Keratinocyte (primary cell): ENCODE results near the gene DIAPH2. TPM values are rescaled to one million over a fixed set of nuclear protein-coding genes. Genes with fewer than 3 reads are reported as not detected.

Experiments
- DNase-seq: peaks from one replicate; pipeline ENCODE4 v3.0.0-alpha.2; 2011; ENCODE audit warnings: low read depth, missing footprints, low spot score
- FAIRE-seq: peaks from 2 replicates; lab custom pipeline; 2011; peaks lifted over from hg19 to GRCh38; lab: Jason Lieb, UNC
- H2AFZ ChIP-seq: 2 replicates; pipeline ENCODE4 v1.6.0; 2012; ENCODE audit warnings: low read length, control low read depth, inconsistent platforms; ENCODE audit not compliant: control insufficient read depth
- H3K27ac ChIP-seq: 2 replicates; pipeline ENCODE4 v1.5.1; 2011; ENCODE audit warnings: low read length; ENCODE audit not compliant: control insufficient read depth, insufficient read depth
- H3K27me3 ChIP-seq: 3 replicates; pipeline ENCODE4 v1.6.0; 2011; ENCODE audit warnings: low read length; ENCODE audit not compliant: control insufficient read depth, insufficient read depth; ENCODE audit errors: extremely low read depth
- H3K36me3 ChIP-seq, 2 experiments: 2 replicates in 1 of 2; 3 replicates in 1 of 2; pipeline ENCODE4 v1.5.1; 2011; ENCODE audit warnings: low read length in 2 of 2, mild to moderate bottlenecking in 1 of 2; ENCODE audit not compliant: control insufficient read depth in 2 of 2, insufficient read depth in 2 of 2; ENCODE audit errors: extremely low read depth in 1 of 2
- H3K4me1 ChIP-seq: 3 replicates; pipeline ENCODE4 v1.5.1; 2011; ENCODE audit warnings: low read length; ENCODE audit not compliant: control insufficient read depth, insufficient read depth; ENCODE audit errors: extremely low read depth
- H3K4me2 ChIP-seq: 3 replicates; pipeline ENCODE4 v1.6.0; 2011; ENCODE audit warnings: low read depth, low read length; ENCODE audit not compliant: control insufficient read depth, insufficient read depth; ENCODE audit errors: extremely low read depth
- H3K4me3 ChIP-seq, 3 experiments: fragments of 200-600 bp in 1 of 3; sonication (generic) in 1 of 3; 2 replicates in 2 of 3; 3 replicates in 1 of 3; pipeline ENCODE4 v1.5.1; 2011 to 2016; ENCODE audit warnings: low read length in 3 of 3, mild to moderate bottlenecking in 3 of 3, control low read depth in 2 of 3, inconsistent platforms in 1 of 3, low read depth in 1 of 3, mixed read lengths in 1 of 3, mixed run types in 1 of 3, moderate library complexity in 1 of 3; ENCODE audit not compliant: control insufficient read depth in 2 of 3, insufficient read depth in 2 of 3; ENCODE audit errors: extremely low read depth in 1 of 3
- H3K79me2 ChIP-seq: 2 replicates; pipeline ENCODE4 v1.6.0; 2012; ENCODE audit warnings: low read length; ENCODE audit not compliant: control insufficient read depth, insufficient read depth
- H3K9ac ChIP-seq: 3 replicates; pipeline ENCODE4 v1.6.0; 2011; ENCODE audit warnings: low read length; ENCODE audit not compliant: control insufficient read depth, insufficient read depth; ENCODE audit errors: extremely low read depth
- H3K9me1 ChIP-seq: 3 replicates; pipeline ENCODE4 v1.6.0; 2011; ENCODE audit warnings: low read length; ENCODE audit not compliant: control insufficient read depth, insufficient read depth; ENCODE audit errors: extremely low read depth
- H3K9me3 ChIP-seq: 2 replicates; pipeline ENCODE4 v1.5.1; 2012; ENCODE audit warnings: low read depth, low read length; ENCODE audit not compliant: control insufficient read depth
- H4K20me1 ChIP-seq: 3 replicates; pipeline ENCODE4 v1.6.0; 2011; ENCODE audit warnings: low read length; ENCODE audit not compliant: control insufficient read depth, insufficient read depth; ENCODE audit errors: extremely low read depth
- EZH2 ChIP-seq: IDR thresholded peaks from one replicate; pipeline ENCODE4 v1.6.1; 2012; ENCODE audit warnings: inconsistent platforms, mild to moderate bottlenecking, low read length, moderate library complexity
- dilution Hi-C: fragments of 300-500 bp; cut with MboI; formaldehyde crosslinking; loops from one replicate; pipeline ENCODE4 v1.7.0; 2020; ENCODE audit warnings: low sequenced_read_pairs; ENCODE audit not compliant: extremely low pct_ligation_motif_present
- polyA plus RNA-seq, 5 experiments: library from polyadenylated mRNA; depleted of rRNA in 3 of 5; stranded (reverse) in 3 of 5; stranded (forward) in 1 of 5; unstranded in 1 of 5; fragments of >200 nt; gene quantifications; 1 replicate in 1 of 5; 2 replicates in 3 of 5; 3 replicates in 1 of 5; pipeline versions ENCODE4 v1.2.1 to v1.2.3, GENCODE V29; 2011 to 2012; ENCODE audit warnings: missing spikeins in 2 of 5, low read depth in 1 of 5, low replicate concordance in 1 of 5
- TF ChIP-seq, protein P1 (sequence below), 3 experiments: IDR thresholded peaks in 1 of 3; conservative IDR thresholded peaks in 1 of 3; optimal IDR thresholded peaks in 1 of 3; 2 replicates in 2 of 3; 3 replicates in 1 of 3; pipeline versions ENCODE3 to v1.5.1; 2011; ENCODE audit warnings: low read length in 3 of 3, mild to moderate bottlenecking in 3 of 3, moderate library complexity in 2 of 3, control low read depth in 1 of 3, inconsistent platforms in 1 of 3; ENCODE audit not compliant: insufficient read depth in 2 of 3; ENCODE audit errors: extremely low read depth in 1 of 3

Gene DIAPH2
- polyA plus RNA-seq, 1 donor (not counting 4 experiments of a cell fraction or from before 2014, with no cell fraction given) = 7.4 TPM

DNA sequence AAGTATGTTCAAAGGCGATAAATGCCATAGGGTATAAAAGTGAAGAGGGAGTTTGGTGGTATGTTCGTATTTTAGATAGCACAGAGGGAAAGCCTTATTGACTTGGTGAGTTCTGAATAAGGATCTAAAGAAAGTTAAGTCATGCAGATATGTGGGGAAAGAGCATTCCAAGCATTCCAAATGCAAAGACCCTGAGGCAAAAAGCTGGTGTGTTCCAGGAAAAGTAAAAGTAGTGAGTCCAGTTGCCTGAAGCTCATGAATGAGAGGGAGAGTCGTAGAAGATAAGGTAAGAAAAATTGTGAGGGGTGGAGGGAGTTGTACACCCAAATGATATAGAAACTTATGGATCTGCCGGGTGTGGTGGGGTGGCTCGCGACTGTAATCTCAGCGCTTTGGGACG, 625.7 kb downstream of the DIAPH2 start:
- Histone ChIP-seq H3K4me3 (no peak overlapping the region), H3K27ac (no peak overlapping the region), H3K9ac (no peak overlapping the region), H2AFZ (no peak overlapping the region), H3K79me2 (no peaks in the 10 kb centered on the region), H3K36me3 (no peaks in the 10 kb centered on the region), H3K27me3 (no peaks in the 10 kb centered on the region), H3K9me1 (no peaks in the 10 kb centered on the region), H3K4me1 (peaks cover 8% of the 10 kb centered on the region), H4K20me1 (no peaks in the 10 kb centered on the region), H3K9me3 (no peaks in the 10 kb centered on the region), H3K4me2 (peak overlapping the region; percentile 37)
- DNase-seq (peak; percentile 17), FAIRE-seq (peak; percentile 67)
- no peak for TF ChIP-seq EZH2
- TF ChIP-seq, protein P1, sequence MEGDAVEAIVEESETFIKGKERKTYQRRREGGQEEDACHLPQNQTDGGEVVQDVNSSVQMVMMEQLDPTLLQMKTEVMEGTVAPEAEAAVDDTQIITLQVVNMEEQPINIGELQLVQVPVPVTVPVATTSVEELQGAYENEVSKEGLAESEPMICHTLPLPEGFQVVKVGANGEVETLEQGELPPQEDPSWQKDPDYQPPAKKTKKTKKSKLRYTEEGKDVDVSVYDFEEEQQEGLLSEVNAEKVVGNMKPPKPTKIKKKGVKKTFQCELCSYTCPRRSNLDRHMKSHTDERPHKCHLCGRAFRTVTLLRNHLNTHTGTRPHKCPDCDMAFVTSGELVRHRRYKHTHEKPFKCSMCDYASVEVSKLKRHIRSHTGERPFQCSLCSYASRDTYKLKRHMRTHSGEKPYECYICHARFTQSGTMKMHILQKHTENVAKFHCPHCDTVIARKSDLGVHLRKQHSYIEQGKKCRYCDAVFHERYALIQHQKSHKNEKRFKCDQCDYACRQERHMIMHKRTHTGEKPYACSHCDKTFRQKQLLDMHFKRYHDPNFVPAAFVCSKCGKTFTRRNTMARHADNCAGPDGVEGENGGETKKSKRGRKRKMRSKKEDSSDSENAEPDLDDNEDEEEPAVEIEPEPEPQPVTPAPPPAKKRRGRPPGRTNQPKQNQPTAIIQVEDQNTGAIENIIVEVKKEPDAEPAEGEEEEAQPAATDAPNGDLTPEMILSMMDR (optimal IDR thresholded peaks at IDR 0.05 in 1 of 3, IDR thresholded peaks at IDR 0.05 in 1 of 3, conservative IDR thresholded peaks at IDR 0.05 in 1 of 3; ENCODE audit: extremely low read depth in 1 of 3, insufficient read depth in 2 of 3, low read length in 3 of 3) = no peak
- dilution Hi-C loops = no loop called here

DNA sequence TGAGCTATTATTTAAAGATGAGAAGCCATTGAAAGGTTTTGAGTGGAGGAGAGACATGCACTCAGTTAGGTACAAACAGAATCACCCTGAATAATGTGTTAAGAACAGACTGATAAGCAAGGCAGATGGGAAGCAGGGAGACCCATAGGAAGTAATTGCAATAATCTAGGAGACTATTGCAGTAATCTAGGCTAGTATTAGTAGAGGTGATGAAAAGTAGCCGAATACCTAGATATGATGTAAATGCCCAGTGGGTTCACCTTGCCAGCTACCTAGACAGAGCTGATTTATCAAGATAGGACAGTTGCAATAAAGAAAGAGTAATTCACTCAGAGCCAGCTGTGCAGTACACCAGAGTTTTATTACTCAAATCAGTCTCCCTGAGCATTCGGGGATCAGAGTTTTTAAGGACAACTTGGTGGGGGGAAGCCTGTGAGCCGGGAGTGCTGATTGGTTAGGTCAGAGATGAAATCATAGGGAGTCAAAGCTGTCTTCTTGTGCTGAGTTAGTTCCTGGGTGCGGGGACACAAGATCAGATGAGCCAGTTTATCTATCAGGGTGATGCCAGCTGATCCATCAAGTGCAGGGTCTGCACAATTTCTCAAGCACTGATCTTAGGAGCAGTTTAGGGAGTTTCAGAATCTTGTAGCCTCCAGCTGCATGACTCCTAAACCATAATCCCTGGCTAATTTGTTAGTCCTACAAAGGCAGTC, 626.6 kb downstream of the DIAPH2 start:
- H3K27me3 ChIP-seq = no peaks in the 10 kb centered on the region
- H3K4me1 ChIP-seq = peaks cover 8% of the 10 kb centered on the region
- no peaks in the 10 kb centered on the region for H3K9me3 ChIP-seq
- no peaks in the 10 kb centered on the region for H3K9me1 ChIP-seq
- no peaks in the 10 kb centered on the region for H3K36me3 ChIP-seq
- TF ChIP-seq, protein P1 (optimal IDR thresholded peaks at IDR 0.05 in 1 of 3, IDR thresholded peaks at IDR 0.05 in 1 of 3, conservative IDR thresholded peaks at IDR 0.05 in 1 of 3; ENCODE audit: extremely low read depth in 1 of 3, insufficient read depth in 2 of 3, low read length in 3 of 3) = no peak
- TF ChIP-seq EZH2 = no peak
- FAIRE-seq (no peak), DNase-seq (no peak)
- H3K4me3 ChIP-seq = no peak overlapping the region
- H3K27ac ChIP-seq = no peak overlapping the region
- no peak overlapping the region for H3K4me2 ChIP-seq
- no peaks in the 10 kb centered on the region for H3K79me2 ChIP-seq
- no peak overlapping the region for H2AFZ ChIP-seq
- H4K20me1 ChIP-seq = no peaks in the 10 kb centered on the region
- no peak overlapping the region for H3K9ac ChIP-seq
- dilution Hi-C loops = no loop called here
